ENCODE measurements around the gene AFDN.

AFDN gene

GRCh38 chr6:167984876-167985604, 158.3 kb downstream of the AFDN start:
- no peak overlapping the region for H3K4me2 ChIP-seq (ENCODE audit: low read depth, low read length, poor library complexity, severe bottlenecking)
- H2AFZ ChIP-seq (ENCODE audit: low read length): no peak overlapping the region
- no peaks in the 10 kb centered on the region for H3K79me2 ChIP-seq (ENCODE audit: insufficient read depth, low read length)
- H3F3A ChIP-seq (ENCODE audit: low read depth): no peaks in the 10 kb centered on the region
- H3K9ac ChIP-seq (ENCODE audit: low read depth, low read length, poor library complexity, severe bottlenecking): no peak overlapping the region
- no peaks in the 10 kb centered on the region for H4K20me1 ChIP-seq (ENCODE audit: insufficient read depth, low read length, poor library complexity, severe bottlenecking)
- no peaks in the 10 kb centered on the region for H3K9me2 ChIP-seq (replicated peaks; ENCODE audit: low read depth, low read length)
- H3K27me3 ChIP-seq (ENCODE audit: insufficient read depth, low read length, poor library complexity, severe bottlenecking): no peaks in the 10 kb centered on the region
- H3K4me1 ChIP-seq (ENCODE audit: insufficient read depth, low read length, poor library complexity, severe bottlenecking): no peaks in the 10 kb centered on the region
- no peak overlapping the region for H3K4me3 ChIP-seq (ENCODE audit: low read length, poor library complexity, severe bottlenecking)
- no peak for TF ChIP-seq EZH2phosphoT487 (IDR thresholded peaks at IDR 0.05; ENCODE audit: borderline replicate concordance)
- no peak for TF ChIP-seq CTCF (conservative IDR thresholded peaks at IDR 0.05; ENCODE audit: low read length)
- H3K9me3 ChIP-seq (ENCODE audit: insufficient read depth, low read depth, low read length): peaks cover 11% of the 10 kb centered on the region; the same call in 1 of the 2 replicates
- no peaks in the 10 kb centered on the region for H3K36me3 ChIP-seq (ENCODE audit: insufficient read depth, low read length)

GRCh38 chr6:167985911-167986595, 159.3 kb downstream of the AFDN start:
- Histone ChIP-seq H3K4me2 (ENCODE audit: low read depth, low read length, poor library complexity, severe bottlenecking) (no peak overlapping the region), H3K4me3 (ENCODE audit: low read length, poor library complexity, severe bottlenecking) (no peak overlapping the region), H3K4me1 (ENCODE audit: insufficient read depth, low read length, poor library complexity, severe bottlenecking) (no peaks in the 10 kb centered on the region), H3K36me3 (ENCODE audit: insufficient read depth, low read length) (no peaks in the 10 kb centered on the region), H3K9me2 (replicated peaks; ENCODE audit: low read depth, low read length) (no peaks in the 10 kb centered on the region), H3K9me3 (ENCODE audit: insufficient read depth, low read depth, low read length) (peaks cover 14% of the 10 kb centered on the region; the same call in 1 of the 2 replicates), H2AFZ (ENCODE audit: low read length) (no peak overlapping the region), H3K79me2 (ENCODE audit: insufficient read depth, low read length) (no peaks in the 10 kb centered on the region), H4K20me1 (ENCODE audit: insufficient read depth, low read length, poor library complexity, severe bottlenecking) (no peaks in the 10 kb centered on the region), H3K27me3 (ENCODE audit: insufficient read depth, low read length, poor library complexity, severe bottlenecking) (no peaks in the 10 kb centered on the region), H3F3A (ENCODE audit: low read depth) (no peaks in the 10 kb centered on the region), H3K9ac (ENCODE audit: low read depth, low read length, poor library complexity, severe bottlenecking) (no peak overlapping the region)
- TF ChIP-seq EZH2phosphoT487 (IDR thresholded peaks at IDR 0.05; ENCODE audit: borderline replicate concordance) (no peak), CTCF (conservative IDR thresholded peaks at IDR 0.05; ENCODE audit: low read length) (no peak)

GRCh38 chr6:167987396-167988153, 160.9 kb downstream of the AFDN start:
- Histone ChIP-seq H3K27me3 (ENCODE audit: insufficient read depth, low read length, poor library complexity, severe bottlenecking) (no peaks in the 10 kb centered on the region), H3K9me3 (ENCODE audit: insufficient read depth, low read depth, low read length) (peaks cover 14% of the 10 kb centered on the region; the same call in 1 of the 2 replicates), H3K9me2 (replicated peaks; ENCODE audit: low read depth, low read length) (no peaks in the 10 kb centered on the region), H3F3A (ENCODE audit: low read depth) (no peaks in the 10 kb centered on the region), H2AFZ (ENCODE audit: low read length) (no peak overlapping the region), H3K4me1 (ENCODE audit: insufficient read depth, low read length, poor library complexity, severe bottlenecking) (no peaks in the 10 kb centered on the region), H3K4me2 (ENCODE audit: low read depth, low read length, poor library complexity, severe bottlenecking) (no peak overlapping the region), H3K36me3 (ENCODE audit: insufficient read depth, low read length) (no peaks in the 10 kb centered on the region), H4K20me1 (ENCODE audit: insufficient read depth, low read length, poor library complexity, severe bottlenecking) (no peaks in the 10 kb centered on the region), H3K9ac (ENCODE audit: low read depth, low read length, poor library complexity, severe bottlenecking) (no peak overlapping the region), H3K79me2 (ENCODE audit: insufficient read depth, low read length) (no peaks in the 10 kb centered on the region), H3K4me3 (ENCODE audit: low read length, poor library complexity, severe bottlenecking) (no peak overlapping the region)
- TF ChIP-seq CTCF (conservative IDR thresholded peaks at IDR 0.05; ENCODE audit: low read length) (no peak), EZH2phosphoT487 (IDR thresholded peaks at IDR 0.05; ENCODE audit: borderline replicate concordance) (no peak)
